SHP77 (cell line): ENCODE data around the gene FUT1.
"Not testable (repeated sequence)": the region's sequence is repeated elsewhere in the genome, so short reads cannot be mapped to it uniquely, and the experiment has no call there.

ENCODE experiments used
- DNase-seq, 2 experiments: peaks; one replicate each; lab custom pipeline; 2025; lab: John Stamatoyannopoulos, UW

The FUT1 gene

GRCh38 chr19:48768994-48769713 lies 16.7 kb upstream of the FUT1 start:
- no peak for DNase-seq

- not testable (repeated sequence) for DNase-seq
These were observed 15.8 kb upstream of the FUT1 start for GRCh38 chr19:48768171-48768753.

- DNase-seq: not testable (repeated sequence)
These were observed 13.4 kb upstream of the FUT1 start for GRCh38 chr19:48765816-48766215.

- no peak for DNase-seq
These were observed 8.2 kb upstream of the FUT1 start for GRCh38 chr19:48760504-48761205.

GRCh38 chr19:48757741-48758144 lies 5.3 kb upstream of the FUT1 start:
- no peak for DNase-seq

GRCh38 chr19:48757089-48757675 lies 4.7 kb upstream of the FUT1 start:
- no peak for DNase-seq

- no peak for DNase-seq
These were observed 4.2 kb upstream of the FUT1 start for GRCh38 chr19:48756686-48757085.

- DNase-seq: no peak
These were observed 3.8 kb upstream of the FUT1 start for GRCh38 chr19:48756212-48756611.

- no peak for DNase-seq
These were observed 3.3 kb upstream of the FUT1 start for GRCh38 chr19:48755787-48756186.

GRCh38 chr19:48755084-48755641 lies 2.7 kb upstream of the FUT1 start, which contains the start of gene FGF21:
FGF21 (plus strand) TSS chr19:48755524; CDS start chr19:48756237, 713 bp downstream.
- DNase-seq: peak; percentile 72 to 80

- DNase-seq: no peak
These were observed 471 bp downstream of the FUT1 start for GRCh38 chr19:48751845-48752495.

- DNase-seq: no peak
These were observed 1.5 kb downstream of the FUT1 start for GRCh38 chr19:48750771-48751504.

- no peak for DNase-seq
These were observed 2.1 kb downstream of the FUT1 start for GRCh38 chr19:48750351-48750750.

- no peak for DNase-seq
These were observed 2.8 kb downstream of the FUT1 start for GRCh38 chr19:48749571-48750198.

GRCh38 chr19:48746738-48747575 lies 5.5 kb downstream of the FUT1 start, which contains the start of gene IZUMO1:
IZUMO1 (minus strand) TSS chr19:48746909; CDS start chr19:48745859, 1,050 bp downstream.
- DNase-seq: no peak

- no peak for DNase-seq
These were observed 6.3 kb downstream of the FUT1 start for GRCh38 chr19:48746110-48746509.

GRCh38 chr19:48745208-48745995 lies 7.0 kb downstream of the FUT1 start:
- DNase-seq: peak in 1 of 2 experiments; percentile 55

- no peak for DNase-seq
These were observed 10.3 kb downstream of the FUT1 start for GRCh38 chr19:48742096-48742495.
